Measurements from ENCODE around the gene CBL.

DNA sequence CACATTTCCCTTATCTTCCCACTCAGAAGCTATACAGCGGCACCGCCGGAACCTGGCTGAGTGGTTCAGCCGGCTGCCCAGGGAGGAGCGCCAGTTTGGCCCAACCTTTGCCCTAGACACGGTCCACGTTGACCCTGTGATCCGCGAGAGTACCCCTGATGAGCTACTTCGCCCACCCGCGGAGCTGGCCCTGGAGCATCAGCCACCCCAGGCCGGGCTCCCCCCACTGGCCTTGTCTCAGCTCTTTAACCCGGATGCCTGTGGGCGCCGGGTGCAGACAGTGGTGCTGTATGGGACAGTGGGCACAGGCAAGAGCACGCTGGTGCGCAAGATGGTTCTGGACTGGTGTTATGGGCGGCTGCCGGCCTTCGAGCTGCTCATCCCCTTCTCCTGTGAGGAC lies 32.7 kb upstream of the CBL start:
- TF ChIP-seq, protein P1, sequence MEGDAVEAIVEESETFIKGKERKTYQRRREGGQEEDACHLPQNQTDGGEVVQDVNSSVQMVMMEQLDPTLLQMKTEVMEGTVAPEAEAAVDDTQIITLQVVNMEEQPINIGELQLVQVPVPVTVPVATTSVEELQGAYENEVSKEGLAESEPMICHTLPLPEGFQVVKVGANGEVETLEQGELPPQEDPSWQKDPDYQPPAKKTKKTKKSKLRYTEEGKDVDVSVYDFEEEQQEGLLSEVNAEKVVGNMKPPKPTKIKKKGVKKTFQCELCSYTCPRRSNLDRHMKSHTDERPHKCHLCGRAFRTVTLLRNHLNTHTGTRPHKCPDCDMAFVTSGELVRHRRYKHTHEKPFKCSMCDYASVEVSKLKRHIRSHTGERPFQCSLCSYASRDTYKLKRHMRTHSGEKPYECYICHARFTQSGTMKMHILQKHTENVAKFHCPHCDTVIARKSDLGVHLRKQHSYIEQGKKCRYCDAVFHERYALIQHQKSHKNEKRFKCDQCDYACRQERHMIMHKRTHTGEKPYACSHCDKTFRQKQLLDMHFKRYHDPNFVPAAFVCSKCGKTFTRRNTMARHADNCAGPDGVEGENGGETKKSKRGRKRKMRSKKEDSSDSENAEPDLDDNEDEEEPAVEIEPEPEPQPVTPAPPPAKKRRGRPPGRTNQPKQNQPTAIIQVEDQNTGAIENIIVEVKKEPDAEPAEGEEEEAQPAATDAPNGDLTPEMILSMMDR (IDR thresholded peaks at IDR 0.05) = no peak
- no peak for TF ChIP-seq POLR2A (IDR thresholded peaks at IDR 0.05)
